K562 (cell line): ENCODE data around the gene FSCN2.

Source experiments
- MIER1 ChIP-seq: fragments of 450-650 bp; IDR thresholded peaks from 2 replicates; pipeline ENCODE4 v1.6.1; 2016; ENCODE audit warnings: antibody characterized with exemption, mild to moderate bottlenecking, low read depth
- MXI1 ChIP-seq: IDR thresholded peaks from 2 replicates; pipeline ENCODE4 v1.6.1; 2011; ENCODE audit warnings: low read depth, mild to moderate bottlenecking, improper control_type of control experiment, low read length
- SMC3 ChIP-seq: conservative IDR thresholded peaks from 2 replicates; pipeline ENCODE4 v1.6.1; 2011; ENCODE audit warnings: low read depth, low read length, improper control_type of control experiment; ENCODE audit not compliant: insufficient read depth
- THAP7 ChIP-seq: fragments of 250-450 bp; sonication (Bioruptor Pico); IDR thresholded peaks from 2 replicates; pipeline ENCODE4 v1.5.0; 2021
- ZNF764 ChIP-seq: fragments of 250-450 bp; sonication (Bioruptor Pico); IDR thresholded peaks from 2 replicates; pipeline ENCODE4 v1.4.0; 2020; ENCODE audit warnings: low read depth, mild to moderate bottlenecking, moderate library complexity

GRCh38 chr17:81583589-81584342 is 55.6 kb downstream of the FSCN2 start:
- TF ChIP-seq THAP7 (CRISPR knock-in tag) = no peak
- no peak for TF ChIP-seq MXI1
- no peak for TF ChIP-seq SMC3
- no peak for TF ChIP-seq ZNF764 (CRISPR knock-in tag)
- no peak for TF ChIP-seq MIER1
